B cell (primary cell): ENCODE data around the gene MICA.

Experiments used
- CTCF ChIP-seq: fragments of 200-600 bp; IDR thresholded peaks from one replicate; pipeline ENCODE4 v1.8.0; 2022; ENCODE audit warnings: antibody characterized with exemption, mild to moderate bottlenecking
- EZH2 ChIP-seq: IDR thresholded peaks from 2 replicates; pipeline ENCODE4 v1.6.1; 2012; ENCODE audit warnings: borderline replicate concordance, low read depth, mild to moderate bottlenecking, moderate library complexity, low read length; ENCODE audit not compliant: insufficient read depth, poor library complexity, severe bottlenecking

DNA sequence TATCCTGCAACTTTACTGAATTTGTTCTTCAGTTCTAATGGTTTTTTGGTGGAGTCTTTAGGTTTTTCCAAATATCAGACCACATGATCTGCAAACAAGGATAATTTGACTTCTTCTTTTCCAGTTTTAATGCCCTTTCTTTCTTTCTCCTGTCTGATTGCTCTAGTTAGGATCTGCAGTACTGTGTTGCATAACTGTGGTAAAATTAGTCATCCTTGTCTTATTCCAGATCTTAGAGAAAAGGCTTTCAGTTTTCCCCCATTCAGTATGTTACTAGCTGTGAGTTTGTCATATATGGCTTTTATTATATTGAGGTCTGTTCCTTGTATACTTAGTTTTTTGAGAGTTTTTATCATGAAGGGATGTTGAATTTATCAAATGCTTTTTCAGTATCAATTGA is 4.3 kb downstream of the MICA start:
- TF ChIP-seq CTCF (no peak), EZH2 (no peak)
